ENCODE measurements around the gene SPDYC.

GRCh38 chr11:65131417-65131776, 38.6 kb upstream of the SPDYC start:
- TF ChIP-seq CTCF (IDR thresholded peaks at IDR 0.05; ENCODE audit: insufficient read depth, low read length, poor library complexity, severe bottlenecking) (no peak), EZH2phosphoT487 (conservative IDR thresholded peaks at IDR 0.05; ENCODE audit: low read length) (no peak)
